Heart left ventricle (tissue), 16 donors: ENCODE results near the gene KCNQ1. TPM values are rescaled to one million over a fixed set of nuclear protein-coding genes. Genes with fewer than 3 reads are reported as not detected.
A peak's percentile ranks its signal among the peaks of the same experiment; 100 is the strongest.

Experiments
- ATAC-seq, 4 donors: fragments of 200-7000 bp; cut with Tn5 transposase; one replicate each; pipeline ENCODE4 v1.9.1; 2020 to 2022; ENCODE audit warnings: moderate library complexity in 4 of 4, mild to moderate bottlenecking in 3 of 4, moderate number of reproducible peaks in 1 of 4
- DNase-seq, 5 donors: peaks; one replicate each; pipeline ENCODE4 v3.0.0-alpha.2; 2020
- H3K27ac ChIP-seq, 12 donors: fragments of 200-600 bp; sonication (generic) in 4 of 12; one replicate each; pipeline versions ENCODE4 v1.5.0 to v1.8.0; 2016 to 2022; ENCODE audit warnings: mild to moderate bottlenecking in 2 of 12
- H3K27me3 ChIP-seq, 9 donors: fragments of 200-600 bp; sonication (generic) in 2 of 9; one replicate each; pipeline versions ENCODE4 v1.5.1 to v1.8.0; 2016 to 2022; ENCODE audit warnings: mild to moderate bottlenecking in 3 of 9
- H3K36me3 ChIP-seq, 9 donors: fragments of 200-600 bp; sonication (generic) in 2 of 9; one replicate each; pipeline versions ENCODE4 v1.5.0 to v1.8.0; 2018 to 2022; ENCODE audit warnings: mild to moderate bottlenecking in 2 of 9
- H3K4me1 ChIP-seq, 12 donors: fragments of 200-600 bp; sonication (generic) in 4 of 12; one replicate each; pipeline versions ENCODE4 v1.5.0 to v1.8.0; 2016 to 2022; ENCODE audit warnings: mild to moderate bottlenecking in 3 of 12
- H3K4me3 ChIP-seq, 12 donors: fragments of 200-600 bp; sonication (generic) in 4 of 12; one replicate each; pipeline versions ENCODE4 v1.5.0 to v1.8.0; 2017 to 2022; ENCODE audit warnings: mild to moderate bottlenecking in 9 of 12, moderate library complexity in 4 of 12
- H3K9me3 ChIP-seq, 12 donors: fragments of 200-600 bp; sonication (generic) in 4 of 12; one replicate each; pipeline versions ENCODE4 v1.5.0 to v1.8.0; 2016 to 2022; ENCODE audit warnings: mild to moderate bottlenecking in 1 of 12
- POLR2A ChIP-seq, 2 donors: fragments of 450-650 bp; IDR thresholded peaks; one replicate each; pipeline ENCODE4 v1.6.1; 2017; ENCODE audit warnings: antibody characterized with exemption in 2 of 2, mild to moderate bottlenecking in 2 of 2, moderate library complexity in 2 of 2
- WGBS, 4 donors: extraction: QIAGEN DNeasy Blood & Tissue Kit in 2 of 4; methylation state at CpG; one replicate each; pipeline versions ENCODE4 v1.1.5 to v1.1.7; 2013 to 2018; 5-methylcytosine and 5-hydroxymethylcytosine counted together
- intact Hi-C, 10 donors: fragments of 100-400 bp; cut with DNase I; formaldehyde crosslinking; loops; one replicate each; pipeline versions ENCODE4 v1.11.1 to v1.14.2; 2022
- polyA plus RNA-seq, 2 donors: library from polyadenylated mRNA; stranded (reverse); fragments of 200-250 nt; gene quantifications; one replicate each; pipeline ENCODE4 v1.2.3, GENCODE V29; 2013
- total RNA-seq, 9 donors: library from RNA; depleted of rRNA in 2 of 9; stranded (reverse); fragments of >200 nt in 2 of 9; fragmentation: NEBNext Ultra II Directional in 3 of 9; extraction: Animal tissue kit (Norgen Biotek cat#: 25700) in 3 of 9; gene quantifications; one replicate each; pipeline versions ENCODE4 v1.1.0 to v1.2.4, GENCODE V29; 2016 to 2023
- TF ChIP-seq, protein P1 (sequence below), 12 donors: fragments of 200-600 bp; sonication (generic) in 4 of 12; IDR thresholded peaks; one replicate each; pipeline versions ENCODE4 v1.5.0 to v1.8.0; 2018 to 2022; ENCODE audit warnings: antibody characterized with exemption in 12 of 12, mild to moderate bottlenecking in 5 of 12
- donor health status: ischemic (EF 13 %, LVEDD 7.1; RV severe dilation, severe dysfunction).
- donor health status: healthy with polysubstance abuse.
- donor health status: DM: no; HTN: yes; CAD: no.
- donor health status: DM: no; HTN: no; CAD: no.
- donor health status: ischemic (EF 25% LVEDD 6.9; RV normal size, moderate dysfunction).
- donor health status: ischemic (EF 25% LVEDD 5.7; RV mildly dilated, moderate dysfunction).
- donor health status: healthy.
- donor health status: DM: yes; HTN: yes; CAD: no.
- donor health status: ischemic (EF 35%, LVEDD 5.7; RV mildly dilated, moderate dysfunction).
- donor health status: nonischemic (EF 11% LVEDD 7.7; RV severe dilation, severe dysfunction).
- donor health status: DM: yes; HTN: yes; CAD: no.
- donor health status: PGD.
- donor health status: ischemic (EF 29% LVEDD 5.4; RV normal size, mild dysfunction).
- donor health status: nonischemic (EF 23%, LVEDD 6.1; RV moderate dilation, normal function).

Gene KCNQ1
- total and polyA plus RNA-seq, 11 donors = 18.6 to 42.4 (median 31.4) TPM

DNA sequence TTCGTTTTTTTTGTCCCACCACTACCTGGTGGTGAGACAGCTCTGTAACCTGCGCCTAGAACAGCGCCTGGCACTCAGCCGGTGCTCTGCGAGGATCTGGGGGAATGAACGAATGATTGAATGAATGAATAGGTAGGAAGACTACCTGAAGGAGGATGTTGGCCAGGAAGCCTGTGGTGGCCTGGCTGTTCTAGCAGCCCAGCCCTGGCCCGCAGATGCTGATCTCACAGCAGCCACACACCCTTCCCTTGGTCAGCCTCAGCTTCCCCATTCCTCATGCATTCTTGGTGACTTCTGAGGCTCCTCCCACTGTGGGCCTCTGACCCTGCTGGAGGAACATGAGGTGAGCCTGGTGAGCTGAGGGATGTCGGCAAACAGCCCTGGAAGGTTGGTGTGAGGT is 4.2 kb upstream of the KCNQ1 start:
- Histone ChIP-seq H3K27ac (no peak overlapping the region), H3K27me3 (peaks cover 0 to 9% (median 0%) of the 10 kb centered on the region in 9 donors), H3K9me3 (peaks cover 0 to 10% (median 0%) of the 10 kb centered on the region in 12 donors), H3K4me3 (no peak overlapping the region), H3K36me3 (no peaks in the 10 kb centered on the region), H3K4me1 (peaks cover 0 to 13% (median 4%) of the 10 kb centered on the region in 12 donors)
- DNase-seq (peak in 2 of 5 donors; percentile 5 to 54), ATAC-seq (no peak)
- WGBS, 4 donors = 77 to 87% (median 84%) methylated on average over 5 to 8 of the region's 8 CpGs
- TF ChIP-seq POLR2A (IDR thresholded peaks at IDR 0.05) = no peak
- TF ChIP-seq, protein P1, sequence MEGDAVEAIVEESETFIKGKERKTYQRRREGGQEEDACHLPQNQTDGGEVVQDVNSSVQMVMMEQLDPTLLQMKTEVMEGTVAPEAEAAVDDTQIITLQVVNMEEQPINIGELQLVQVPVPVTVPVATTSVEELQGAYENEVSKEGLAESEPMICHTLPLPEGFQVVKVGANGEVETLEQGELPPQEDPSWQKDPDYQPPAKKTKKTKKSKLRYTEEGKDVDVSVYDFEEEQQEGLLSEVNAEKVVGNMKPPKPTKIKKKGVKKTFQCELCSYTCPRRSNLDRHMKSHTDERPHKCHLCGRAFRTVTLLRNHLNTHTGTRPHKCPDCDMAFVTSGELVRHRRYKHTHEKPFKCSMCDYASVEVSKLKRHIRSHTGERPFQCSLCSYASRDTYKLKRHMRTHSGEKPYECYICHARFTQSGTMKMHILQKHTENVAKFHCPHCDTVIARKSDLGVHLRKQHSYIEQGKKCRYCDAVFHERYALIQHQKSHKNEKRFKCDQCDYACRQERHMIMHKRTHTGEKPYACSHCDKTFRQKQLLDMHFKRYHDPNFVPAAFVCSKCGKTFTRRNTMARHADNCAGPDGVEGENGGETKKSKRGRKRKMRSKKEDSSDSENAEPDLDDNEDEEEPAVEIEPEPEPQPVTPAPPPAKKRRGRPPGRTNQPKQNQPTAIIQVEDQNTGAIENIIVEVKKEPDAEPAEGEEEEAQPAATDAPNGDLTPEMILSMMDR (IDR thresholded peaks at IDR 0.05) = no peak
- intact Hi-C loops = loop anchor here in 1 of 10 donors (5.0 kb wide), 1 partner anchor 87 kb away; no protein-coding TSS in a partner anchor

DNA sequence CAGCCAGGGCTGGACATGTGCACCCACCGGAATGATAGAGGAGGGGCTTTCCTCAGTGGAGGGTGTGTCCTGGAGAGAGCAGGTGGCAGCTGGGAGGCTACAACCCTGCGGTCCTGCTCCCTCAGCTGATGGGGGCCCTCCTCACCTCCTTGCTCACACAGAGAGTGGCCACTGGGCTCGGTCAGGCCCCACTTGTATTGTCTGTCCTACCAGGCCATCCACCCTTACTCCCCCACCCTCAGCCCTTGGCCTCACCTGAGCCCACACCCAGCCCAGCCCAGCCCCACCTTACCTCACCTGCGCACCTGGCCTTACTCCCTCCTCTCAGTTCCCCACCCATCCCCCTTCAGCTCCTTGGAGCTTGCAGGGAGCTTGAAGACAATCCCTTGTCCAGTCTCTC is 3.6 kb upstream of the KCNQ1 start:
- no peaks in the 10 kb centered on the region for H3K36me3 ChIP-seq
- no peak for TF ChIP-seq POLR2A (IDR thresholded peaks at IDR 0.05)
- TF ChIP-seq, protein P1 (IDR thresholded peaks at IDR 0.05) = no peak
- H3K9me3 ChIP-seq = peaks cover 0 to 10% (median 0%) of the 10 kb centered on the region in 12 donors
- no peak overlapping the region for H3K4me3 ChIP-seq
- no peak overlapping the region for H3K27ac ChIP-seq
- 77 to 86% (median 81%) methylated on average over 3 to 4 of the region's 4 CpGs for WGBS, 4 donors
- peaks cover 0 to 9% (median 0%) of the 10 kb centered on the region in 9 donors for H3K27me3 ChIP-seq
- DNase-seq (peak in 1 of 5 donors; percentile 36), ATAC-seq (no peak)
- intact Hi-C loops = loop anchor here in 1 of 10 donors (5.0 kb wide), 1 partner anchor 86 kb away; no protein-coding TSS in a partner anchor
- peaks cover 0 to 18% (median 9%) of the 10 kb centered on the region in 12 donors for H3K4me1 ChIP-seq

DNA sequence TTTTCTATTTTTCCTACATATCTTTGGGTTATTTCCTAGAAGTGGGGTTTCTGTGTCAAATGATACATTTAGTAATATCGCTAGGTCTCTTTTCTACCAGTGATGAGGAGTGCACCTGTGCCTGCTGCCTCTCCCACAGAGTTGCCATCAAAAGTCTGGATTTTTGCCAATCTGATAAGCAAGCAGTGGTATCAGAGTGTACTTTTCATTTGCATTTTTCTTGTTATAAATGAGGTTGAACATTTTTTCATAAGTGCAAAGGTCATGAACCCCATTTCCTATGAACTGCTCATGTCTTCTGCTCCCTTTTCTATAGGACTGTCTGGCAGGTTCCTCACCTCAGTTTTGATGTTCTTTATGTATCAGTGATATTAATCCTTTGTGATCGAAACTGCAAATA is 2.2 kb upstream of the KCNQ1 start:
- Histone ChIP-seq H3K27me3 (peaks cover 0 to 9% (median 0%) of the 10 kb centered on the region in 9 donors), H3K4me1 (peaks cover 2 to 32% (median 23%) of the 10 kb centered on the region in 12 donors), H3K4me3 (no peak overlapping the region), H3K9me3 (peaks cover 0 to 10% (median 0%) of the 10 kb centered on the region in 12 donors), H3K36me3 (no peaks in the 10 kb centered on the region), H3K27ac (no peak overlapping the region)
- DNase-seq = no peak
- WGBS, 4 donors = 89 to 97% (median 93%) methylated on average over 2 of the region's 2 CpGs
- intact Hi-C loops = loop anchor here in 1 of 10 donors (5.0 kb wide), 1 partner anchor 85 kb away; no protein-coding TSS in a partner anchor
- no peak for ATAC-seq
- TF ChIP-seq, protein P1 (IDR thresholded peaks at IDR 0.05) = no peak
- TF ChIP-seq POLR2A (IDR thresholded peaks at IDR 0.05) = no peak

DNA sequence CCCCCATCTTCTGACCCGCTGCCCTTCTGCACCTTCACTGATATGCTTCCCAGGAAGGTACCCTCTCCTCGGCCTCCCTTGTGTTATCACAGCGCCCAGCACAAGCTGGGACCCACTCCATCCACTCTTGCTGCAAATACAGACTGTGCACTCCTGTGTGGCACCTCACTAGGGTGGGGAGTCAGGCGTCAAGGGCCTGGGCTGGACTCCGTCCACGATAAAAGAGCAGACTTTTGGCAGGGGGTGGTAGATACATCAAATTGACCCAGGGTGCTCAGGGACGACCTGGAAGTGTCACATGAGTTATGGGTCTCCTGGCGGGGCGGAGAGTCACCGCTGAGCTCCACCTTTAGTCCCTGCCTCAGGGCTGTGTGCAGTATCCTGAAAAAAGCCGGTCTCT is 1.4 kb upstream of the KCNQ1 start:
- Histone ChIP-seq H3K36me3 (no peaks in the 10 kb centered on the region), H3K9me3 (peaks cover 0 to 10% (median 0%) of the 10 kb centered on the region in 12 donors), H3K4me3 (no peak overlapping the region), H3K27me3 (peaks cover 0 to 9% (median 0%) of the 10 kb centered on the region in 9 donors), H3K27ac (no peak overlapping the region), H3K4me1 (peaks cover 5 to 40% (median 28%) of the 10 kb centered on the region in 12 donors)
- DNase-seq (peak in 2 of 5 donors; percentile 23 to 53), ATAC-seq (no peak)
- TF ChIP-seq, protein P1 (IDR thresholded peaks at IDR 0.05) = no peak
- no peak for TF ChIP-seq POLR2A (IDR thresholded peaks at IDR 0.05)
- intact Hi-C loops = loop anchor here in 1 of 10 donors (5.0 kb wide), 1 partner anchor 84 kb away; no protein-coding TSS in a partner anchor
- 54 to 75% (median 66%) methylated on average over 6 to 11 of the region's 11 CpGs for WGBS, 4 donors
